Thyroid gland (tissue), 4 donors: ENCODE data around the gene CD300LB.

ENCODE experiments used
- CTCF ChIP-seq, 6 experiments: fragments of 200-600 bp in 3 of 6; fragments of 450-650 bp in 3 of 6; sonication (generic) in 3 of 6; IDR thresholded peaks; one replicate each; pipeline ENCODE4 v1.5.1; 2016 to 2019; ENCODE audit warnings: antibody characterized with exemption in 6 of 6, mild to moderate bottlenecking in 2 of 6, inconsistent platforms in 1 of 6, moderate library complexity in 1 of 6
- POLR2A ChIP-seq, 2 donors: fragments of 450-650 bp; IDR thresholded peaks; one replicate each; pipeline ENCODE4 v1.6.1; 2017; ENCODE audit warnings: antibody characterized with exemption in 2 of 2, mild to moderate bottlenecking in 2 of 2, moderate library complexity in 1 of 2

DNA sequence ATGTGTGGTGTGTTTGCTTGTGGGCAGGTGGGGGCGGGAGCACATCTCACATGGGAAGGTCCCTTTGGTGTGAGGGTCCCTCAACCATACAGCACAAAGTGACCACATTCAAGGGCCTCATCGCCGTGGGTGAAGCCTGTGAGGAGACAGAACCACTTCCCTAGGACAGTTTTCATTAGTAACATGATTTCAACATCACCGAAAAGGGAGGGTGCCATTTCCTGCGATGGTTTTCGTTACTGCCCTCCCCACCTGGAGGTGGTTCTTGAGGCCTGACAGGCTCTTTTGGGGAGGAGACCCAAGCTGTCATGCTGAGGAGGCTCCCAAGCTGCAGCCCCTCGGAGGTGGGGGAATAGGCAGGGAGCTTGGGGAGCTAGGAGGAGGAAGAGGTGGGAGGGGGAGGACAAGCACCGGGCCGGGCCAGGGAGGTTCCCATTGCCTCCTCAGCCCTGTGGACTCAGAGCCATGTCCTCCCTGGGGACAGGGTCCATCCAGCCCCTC, 9.5 kb downstream of the CD300LB start:
- no peak for TF ChIP-seq CTCF (IDR thresholded peaks at IDR 0.05)
- no peak for TF ChIP-seq POLR2A (IDR thresholded peaks at IDR 0.05)
